Measurements from ENCODE around the gene ORAI3. TPM values are rescaled to one million over a fixed set of nuclear protein-coding genes. Genes with fewer than 3 reads are reported as not detected.
A peak's percentile ranks its signal among the peaks of the same experiment; 100 is the strongest.

The ORAI3 gene
- total and polyA plus RNA-seq, 2 donors (not counting 1 experiment from before 2014, with no cell fraction given) = 41.1 to 74.1 TPM

GRCh38 chr16:30980023-30980371 is 31.1 kb downstream of the ORAI3 start:
- Histone ChIP-seq H3K27me3 (ENCODE audit: control insufficient read depth, insufficient read depth, low read length) (no peaks in the 10 kb centered on the region), H3K36me3 (ENCODE audit: control insufficient read depth, insufficient read depth, low read length) (peaks cover 24% of the 10 kb centered on the region), H3K79me2 (ENCODE audit: control insufficient read depth, insufficient read depth, low read length) (no peaks in the 10 kb centered on the region), H3K4me3 (replicated peaks in 1 of 4; ENCODE audit: control extremely low read depth in 1 of 4, insufficient read depth in 1 of 4, low read depth in 3 of 4, low read length in 4 of 4) (no peak overlapping the region), H2AFZ (ENCODE audit: low read length) (no peak overlapping the region), H3K9ac (ENCODE audit: insufficient read depth, low read length) (peak overlapping the region; percentile 2), H3K9me3 (ENCODE audit: control insufficient read depth, insufficient read depth, low read depth, low read length) (no peaks in the 10 kb centered on the region), H3K4me2 (ENCODE audit: extremely low read depth, insufficient read depth, low read length) (no peak overlapping the region), H3K27ac (ENCODE audit: insufficient read depth, low read length) (no peak overlapping the region), H3K4me1 (ENCODE audit: control insufficient read depth, extremely low read depth, insufficient read depth, low read length) (no peaks in the 10 kb centered on the region), H4K20me1 (ENCODE audit: control insufficient read depth, extremely low read depth, insufficient read depth, low read length) (no peaks in the 10 kb centered on the region)
- TF ChIP-seq EZH2 (IDR thresholded peaks at IDR 0.05; ENCODE audit: low read length, missing control alignments) (no peak), CTCF (conservative IDR thresholded peaks at IDR 0.05 in 1 of 2, IDR thresholded peaks at IDR 0.05 in 1 of 2; ENCODE audit: low read depth in 1 of 2, low read length in 2 of 2) (no peak)
- DNase-seq (ENCODE audit: low read depth in 2 of 2) = no peak

- H3K4me1 ChIP-seq (ENCODE audit: control insufficient read depth, extremely low read depth, insufficient read depth, low read length) = peaks cover 4% of the 10 kb centered on the region
- no peak for DNase-seq (ENCODE audit: low read depth in 2 of 2)
- no peaks in the 10 kb centered on the region for H3K9me3 ChIP-seq (ENCODE audit: control insufficient read depth, insufficient read depth, low read depth, low read length)
- no peak overlapping the region for H3K27ac ChIP-seq (ENCODE audit: insufficient read depth, low read length)
- no peak for TF ChIP-seq CTCF (conservative IDR thresholded peaks at IDR 0.05 in 1 of 2, IDR thresholded peaks at IDR 0.05 in 1 of 2; ENCODE audit: low read depth in 1 of 2, low read length in 2 of 2)
- H2AFZ ChIP-seq (ENCODE audit: low read length) = no peak overlapping the region
- no peaks in the 10 kb centered on the region for H4K20me1 ChIP-seq (ENCODE audit: control insufficient read depth, extremely low read depth, insufficient read depth, low read length)
- no peaks in the 10 kb centered on the region for H3K79me2 ChIP-seq (ENCODE audit: control insufficient read depth, insufficient read depth, low read length)
- H3K4me2 ChIP-seq (ENCODE audit: extremely low read depth, insufficient read depth, low read length) = no peak overlapping the region
- H3K9ac ChIP-seq (ENCODE audit: insufficient read depth, low read length) = peak overlapping the region; percentile 2
- peaks cover 24% of the 10 kb centered on the region for H3K36me3 ChIP-seq (ENCODE audit: control insufficient read depth, insufficient read depth, low read length)
- no peaks in the 10 kb centered on the region for H3K27me3 ChIP-seq (ENCODE audit: control insufficient read depth, insufficient read depth, low read length)
- H3K4me3 ChIP-seq (replicated peaks in 1 of 4; ENCODE audit: control extremely low read depth in 1 of 4, insufficient read depth in 1 of 4, low read depth in 3 of 4, low read length in 4 of 4) = no peak overlapping the region
These were observed 31.6 kb downstream of the ORAI3 start for GRCh38 chr16:30980434-30980833.

DNA sequence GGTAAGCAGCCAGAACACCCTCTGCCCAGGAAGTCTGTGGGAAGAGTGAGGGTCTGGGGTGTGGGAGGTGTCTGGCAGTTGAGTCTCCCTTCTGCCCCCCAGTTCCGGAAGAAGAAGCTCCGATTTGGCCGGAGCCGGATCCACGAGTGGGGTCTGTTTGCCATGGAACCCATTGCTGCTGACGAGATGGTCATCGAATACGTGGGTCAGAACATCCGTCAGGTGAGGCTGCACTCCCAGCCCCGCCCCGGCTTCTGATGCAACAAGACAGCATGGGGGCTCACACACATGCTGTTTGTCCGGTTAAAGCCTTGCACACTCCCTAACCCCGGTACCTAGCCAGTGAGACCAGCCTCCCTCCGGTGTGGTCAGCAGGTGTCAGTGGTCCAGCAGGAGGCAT is 32.1 kb downstream of the ORAI3 start:
- DNase-seq (ENCODE audit: low read depth in 2 of 2) = no peak
- Histone ChIP-seq H3K27ac (ENCODE audit: insufficient read depth, low read length) (no peak overlapping the region), H2AFZ (ENCODE audit: low read length) (no peak overlapping the region), H4K20me1 (ENCODE audit: control insufficient read depth, extremely low read depth, insufficient read depth, low read length) (no peaks in the 10 kb centered on the region), H3K9ac (ENCODE audit: insufficient read depth, low read length) (no peak overlapping the region), H3K4me2 (ENCODE audit: extremely low read depth, insufficient read depth, low read length) (no peak overlapping the region), H3K4me3 (replicated peaks in 1 of 4; ENCODE audit: control extremely low read depth in 1 of 4, insufficient read depth in 1 of 4, low read depth in 3 of 4, low read length in 4 of 4) (no peak overlapping the region), H3K27me3 (ENCODE audit: control insufficient read depth, insufficient read depth, low read length) (no peaks in the 10 kb centered on the region), H3K4me1 (ENCODE audit: control insufficient read depth, extremely low read depth, insufficient read depth, low read length) (peaks cover 9% of the 10 kb centered on the region), H3K9me3 (ENCODE audit: control insufficient read depth, insufficient read depth, low read depth, low read length) (no peaks in the 10 kb centered on the region), H3K36me3 (ENCODE audit: control insufficient read depth, insufficient read depth, low read length) (peaks cover 24% of the 10 kb centered on the region), H3K79me2 (ENCODE audit: control insufficient read depth, insufficient read depth, low read length) (no peaks in the 10 kb centered on the region)
- TF ChIP-seq EZH2 (IDR thresholded peaks at IDR 0.05; ENCODE audit: low read length, missing control alignments) (no peak), CTCF (conservative IDR thresholded peaks at IDR 0.05 in 1 of 2, IDR thresholded peaks at IDR 0.05 in 1 of 2; ENCODE audit: low read depth in 1 of 2, low read length in 2 of 2) (no peak)

Measured in fibroblast of lung (primary cell).